Endothelial cell of umbilical vein (primary cell): ENCODE results near the gene HSPA2. TPM values are rescaled to one million over a fixed set of nuclear protein-coding genes. Genes with fewer than 3 reads are reported as not detected.
"Not testable (repeated sequence)": the region's sequence is repeated elsewhere in the genome, so short reads cannot be mapped to it uniquely, and the experiment has no call there.

ENCODE experiments used
- BruUV-seq: library from RNA; stranded (reverse); fragments of 400-500 nt; replicated peaks from 2 replicates; lab custom pipeline; 2021; lab: Mats Ljungman, UMichigan
- CTCF ChIA-PET: fragments of 300-600, 350-600 bp; sonication (Branson Sonifier 250); formaldehyde crosslinking; loops from one replicate; lab custom pipeline; 2021; ENCODE audit warnings: antibody characterized with exemption, inconsistent platforms; lab: Charles Lee
- POLR2A ChIA-PET: fragments of 300-600, 350-600 bp; sonication (Branson Sonifier 250); formaldehyde crosslinking; loops from one replicate; lab custom pipeline; 2021; ENCODE audit warnings: antibody characterized with exemption, inconsistent platforms; lab: Charles Lee
- DNase-seq: peaks from one replicate; pipeline ENCODE4 v3.0.0-alpha.2; 2011; ENCODE audit warnings: low read depth, low spot score
- FAIRE-seq: peaks from 2 replicates; lab custom pipeline; 2011; peaks lifted over from hg19 to GRCh38; lab: Jason Lieb, UNC
- H2AFZ ChIP-seq: 2 replicates; pipeline ENCODE4 v1.6.0; 2012; ENCODE audit warnings: low read depth, low read length, control low read depth, inconsistent platforms
- H3K27ac ChIP-seq: 2 replicates; pipeline ENCODE4 v1.5.1; 2011; ENCODE audit warnings: low read depth, mild to moderate bottlenecking, control low read depth, low read length, moderate library complexity; ENCODE audit not compliant: insufficient read depth
- H3K27me3 ChIP-seq, 2 experiments: 2 replicates each; pipeline versions ENCODE4 v1.6.0 to v1.6.1; 2011; ENCODE audit warnings: low read length in 2 of 2, mixed read lengths in 1 of 2; ENCODE audit not compliant: control insufficient read depth in 2 of 2, insufficient read depth in 2 of 2
- H3K36me3 ChIP-seq, 2 experiments: 2 replicates in 1 of 2; 3 replicates in 1 of 2; pipeline ENCODE4 v1.5.1; 2011; ENCODE audit warnings: low read length in 2 of 2, mild to moderate bottlenecking in 1 of 2, moderate library complexity in 1 of 2; ENCODE audit not compliant: control insufficient read depth in 2 of 2, insufficient read depth in 2 of 2; ENCODE audit errors: extremely low read depth in 1 of 2
- H3K4me1 ChIP-seq: 3 replicates; pipeline ENCODE4 v1.5.1; 2011; ENCODE audit warnings: mild to moderate bottlenecking, low read length; ENCODE audit not compliant: control insufficient read depth, insufficient read depth; ENCODE audit errors: extremely low read depth
- H3K4me2 ChIP-seq: 2 replicates; pipeline ENCODE4 v1.6.1; 2011; ENCODE audit warnings: low read length, control low read depth, mixed read lengths; ENCODE audit not compliant: insufficient read depth
- H3K4me3 ChIP-seq, 3 experiments: fragments of 200-600 bp in 1 of 3; sonication (generic), shearing (Covaris generic) in 1 of 3; replicated peaks in 1 of 3; 2 replicates each; pipeline ENCODE4 v1.5.1; 2011 to 2016; ENCODE audit warnings: control low read depth in 3 of 3, low read length in 3 of 3, mild to moderate bottlenecking in 2 of 3, inconsistent platforms in 1 of 3, low read depth in 1 of 3, moderate library complexity in 1 of 3; ENCODE audit not compliant: insufficient read depth in 1 of 3
- H3K79me2 ChIP-seq: 2 replicates; pipeline ENCODE4 v1.6.0; 2012; ENCODE audit warnings: low read length, inconsistent platforms; ENCODE audit not compliant: control insufficient read depth, insufficient read depth
- H3K9ac ChIP-seq: replicated peaks from 2 replicates; pipeline ENCODE3; 2011; ENCODE audit warnings: low read length, control low read depth; ENCODE audit not compliant: insufficient read depth; ENCODE audit errors: extremely low read depth
- H3K9me1 ChIP-seq: replicated peaks from 3 replicates; pipeline ENCODE4 v1.6.0; 2011; ENCODE audit warnings: mild to moderate bottlenecking, low read length; ENCODE audit not compliant: control insufficient read depth, insufficient read depth; ENCODE audit errors: extremely low read depth
- H3K9me3 ChIP-seq: replicated peaks from 2 replicates; pipeline ENCODE4 v1.5.1; 2012; ENCODE audit warnings: low read length, inconsistent platforms; ENCODE audit not compliant: control insufficient read depth, insufficient read depth
- H4K20me1 ChIP-seq: replicated peaks from 2 replicates; pipeline ENCODE3; 2011; ENCODE audit warnings: mild to moderate bottlenecking, low read length; ENCODE audit not compliant: control insufficient read depth, insufficient read depth; ENCODE audit errors: extremely low read depth
- CTCF ChIP-seq, 2 donors: IDR thresholded peaks; 1 replicate in 1 of 2; 2 replicates in 1 of 2; pipeline ENCODE4 v1.5.1; 2011; ENCODE audit warnings: low read length in 2 of 2, mild to moderate bottlenecking in 2 of 2, moderate library complexity in 2 of 2, control low read depth in 1 of 2, inconsistent platforms in 1 of 2, low read depth in 1 of 2; ENCODE audit not compliant: insufficient read depth in 1 of 2; ENCODE audit errors: extremely low read depth in 1 of 2
- EZH2 ChIP-seq: IDR thresholded peaks from 2 replicates; pipeline ENCODE4 v1.6.1; 2012; ENCODE audit warnings: borderline replicate concordance, low read depth, mild to moderate bottlenecking, moderate library complexity, low read length, inconsistent platforms; ENCODE audit not compliant: severe bottlenecking
- FOS ChIP-seq: IDR thresholded peaks from 2 replicates; pipeline ENCODE4 v1.6.1; 2011; ENCODE audit warnings: mild to moderate bottlenecking, low read length, moderate library complexity, borderline replicate concordance; ENCODE audit not compliant: insufficient read depth
- GATA2 ChIP-seq: IDR thresholded peaks from 2 replicates; pipeline ENCODE4 v1.7.0; 2011; ENCODE audit warnings: low read depth, mild to moderate bottlenecking, moderate library complexity, mixed read lengths, low read length; ENCODE audit not compliant: insufficient read length, insufficient read depth
- JUN ChIP-seq: IDR thresholded peaks from 2 replicates; pipeline ENCODE4 v1.6.1; 2011; ENCODE audit warnings: borderline replicate concordance, low read depth; ENCODE audit not compliant: insufficient read length, insufficient read depth
- MAX ChIP-seq: IDR thresholded peaks from 2 replicates; pipeline ENCODE4 v1.6.1; 2011; ENCODE audit not compliant: insufficient read depth, insufficient read length
- MYC ChIP-seq: IDR thresholded peaks from one replicate; pipeline ENCODE4 v1.6.1; 2011; ENCODE audit warnings: mild to moderate bottlenecking, low read depth, low read length
- POLR2A ChIP-seq: IDR thresholded peaks from 2 replicates; pipeline ENCODE4 v1.6.1; 2012; ENCODE audit warnings: low read depth, mild to moderate bottlenecking, control low read depth, low read length
- POLR2AphosphoS5 ChIP-seq: IDR thresholded peaks from 2 replicates; pipeline ENCODE4 v1.6.1; 2012; ENCODE audit warnings: low read depth, mild to moderate bottlenecking, control low read depth, low read length, moderate library complexity; ENCODE audit not compliant: insufficient read depth
- dilution Hi-C: fragments of 300-500 bp; cut with MboI; formaldehyde crosslinking; loops from one replicate; pipeline ENCODE4 v1.15.0; 2019; ENCODE audit warnings: low sequenced_read_pairs; ENCODE audit not compliant: extremely low pct_ligation_motif_present
- intact Hi-C: fragments of 100-400 bp; cut with micrococcal nuclease; formaldehyde crosslinking; loops from one replicate; pipeline ENCODE4 v1.10.0; 2022
- polyA plus RNA-seq, 4 experiments: library from polyadenylated mRNA; depleted of rRNA in 3 of 4; stranded (reverse) in 3 of 4; unstranded in 1 of 4; fragments of >200 nt; gene quantifications; 2 replicates each; pipeline versions ENCODE4 v1.2.1 to v1.2.3, GENCODE V29; 2011 to 2012; ENCODE audit warnings: missing spikeins in 1 of 4
- total RNA-seq: library from RNA; stranded (reverse); gene quantifications from 2 replicates; pipeline ENCODE4 v1.2.3, GENCODE V29; 2021

Gene HSPA2
- total and polyA plus RNA-seq, 2 donors (not counting 3 experiments of a cell fraction or from before 2014, with no cell fraction given) = 5.3 to 11.4 TPM

GRCh38 chr14:64515053-64515452, 25.5 kb upstream of the HSPA2 start:
- peaks cover 27% of the 10 kb centered on the region for H4K20me1 ChIP-seq
- no peak overlapping the region for H2AFZ ChIP-seq
- H3K4me3 ChIP-seq = no peak overlapping the region
- peaks cover 7% of the 10 kb centered on the region for H3K4me1 ChIP-seq
- H3K9me1 ChIP-seq = peaks cover 2% of the 10 kb centered on the region
- H3K36me3 ChIP-seq = no peaks in the 10 kb centered on the region
- BruUV-seq = no TSS peak
- ChIA-PET POLR2A (interaction anchor here (1.0 kb wide), 1 partner anchor 11 kb away, joined by 5 read pairs; no protein-coding TSS in a partner anchor), CTCF (interaction anchor here (0.8 to 1.6 kb wide), 2 partner anchors 80 to 171 kb away, joined by 3 to 5 read pairs; no protein-coding TSS in a partner anchor)
- H3K27ac ChIP-seq = no peak overlapping the region
- H3K9me3 ChIP-seq = no peaks in the 10 kb centered on the region
- no peak for TF ChIP-seq POLR2A
- no peak overlapping the region for H3K9ac ChIP-seq
- FAIRE-seq (no peak), DNase-seq (no peak)
- H3K4me2 ChIP-seq = no peak overlapping the region
- H3K79me2 ChIP-seq = peaks cover 91% of the 10 kb centered on the region
- dilution Hi-C loops = no loop called here
- H3K27me3 ChIP-seq = no peaks in the 10 kb centered on the region
- intact Hi-C loops = no loop called here

- DNase-seq (no peak), FAIRE-seq (no peak)
- Histone ChIP-seq H3K9me3 (no peaks in the 10 kb centered on the region), H2AFZ (no peak overlapping the region), H3K4me3 (no peak overlapping the region), H3K79me2 (peaks cover 87% of the 10 kb centered on the region), H3K9ac (no peak overlapping the region), H4K20me1 (peaks cover 25% of the 10 kb centered on the region), H3K4me1 (peaks cover 7% of the 10 kb centered on the region), H3K4me2 (no peak overlapping the region), H3K27me3 (no peaks in the 10 kb centered on the region), H3K9me1 (peaks cover 2% of the 10 kb centered on the region), H3K36me3 (peaks cover 0 to 4% of the 10 kb centered on the region in 2 experiments), H3K27ac (no peak overlapping the region)
- POLR2A ChIA-PET = no interaction called here
- dilution Hi-C loops (no loop called here), intact Hi-C loops (no loop called here)
- TF ChIP-seq POLR2A (no peak), MYC (no peak), FOS (no peak), EZH2 (no peak), GATA2 (no peak), MAX (no peak), CTCF (IDR thresholded peaks at IDR 0.05; ENCODE audit: extremely low read depth in 1 of 2, insufficient read depth in 1 of 2, low read depth in 1 of 2, low read length in 2 of 2) (no peak), POLR2AphosphoS5 (no peak), JUN (no peak)
- CTCF ChIA-PET = no interaction called here
- BruUV-seq = no TSS peak
Measured at GRCh38 chr14:64516969-64517368, 23.6 kb upstream of the HSPA2 start.

- POLR2A ChIA-PET, BruUV-seq, H2AFZ ChIP-seq: not testable (repeated sequence)
Measured at GRCh38 chr14:64517667-64518066, 22.9 kb upstream of the HSPA2 start.

More at GRCh38 chr14:64517667-64518066, 22.9 kb upstream of the HSPA2 start:
- CTCF ChIA-PET, H3K9ac ChIP-seq, H3K27me3 ChIP-seq, H3K36me3 ChIP-seq, H3K9me3 ChIP-seq, DNase-seq, H3K4me3 ChIP-seq, H3K27ac ChIP-seq, intact Hi-C loops, dilution Hi-C loops, H3K4me1 ChIP-seq, H3K4me2 ChIP-seq, FAIRE-seq, H3K9me1 ChIP-seq: not testable (repeated sequence)
- peaks cover 21% of the 10 kb centered on the region for H4K20me1 ChIP-seq
- peaks cover 83% of the 10 kb centered on the region for H3K79me2 ChIP-seq
